Right lobe of liver (tissue), 6 donors: ENCODE results near the gene ANTXR1. TPM values are rescaled to one million over a fixed set of nuclear protein-coding genes. Genes with fewer than 3 reads are reported as not detected.

Experiments used
- ATAC-seq, 4 donors: fragments of 200-7000 bp; cut with Tn5 transposase; one replicate each; pipeline ENCODE4 v1.9.1; 2020; ENCODE audit warnings: mild to moderate bottlenecking in 4 of 4, moderate library complexity in 4 of 4
- DNase-seq, 3 donors: peaks; one replicate each; pipeline ENCODE4 v3.0.0-alpha.2; 2020
- H3K27ac ChIP-seq, 3 donors: fragments of 200-600 bp; one replicate each; pipeline ENCODE4 v1.8.0; 2022
- H3K27me3 ChIP-seq, 2 donors: fragments of 200-600 bp; one replicate each; pipeline ENCODE4 v1.8.0; 2022
- H3K36me3 ChIP-seq, 4 donors: fragments of 200-600 bp; sonication (generic) in 1 of 4; one replicate each; pipeline versions ENCODE4 v1.5.1 to v1.8.0; 2017 to 2022; ENCODE audit warnings: control low read depth in 1 of 4
- H3K4me1 ChIP-seq, 4 donors: fragments of 200-600 bp; sonication (generic) in 1 of 4; one replicate each; pipeline versions ENCODE4 v1.5.1 to v1.8.0; 2017 to 2022; ENCODE audit warnings: control low read depth in 1 of 4
- H3K4me3 ChIP-seq, 3 donors: fragments of 200-600 bp; one replicate each; pipeline ENCODE4 v1.8.0; 2022
- H3K9me3 ChIP-seq, 4 donors: fragments of 200-600 bp; sonication (generic) in 1 of 4; one replicate each; pipeline versions ENCODE4 v1.5.1 to v1.8.0; 2017 to 2022; ENCODE audit warnings: control low read depth in 1 of 4
- POLR2A ChIP-seq: fragments of 450-650 bp; IDR thresholded peaks from one replicate; pipeline ENCODE4 v1.6.1; 2017; ENCODE audit warnings: antibody characterized with exemption, mild to moderate bottlenecking
- WGBS: methylation state at CpG from one replicate; pipeline ENCODE4 v1.1.6; 2018; ENCODE audit warnings: low coverage, low lambda C conversion rate; ENCODE audit not compliant: insufficient coverage; ENCODE audit errors: missing lambda C conversion rate; 5-methylcytosine and 5-hydroxymethylcytosine counted together
- intact Hi-C, 2 donors: fragments of 100-400 bp; cut with DNase I; formaldehyde crosslinking; loops; one replicate each; pipeline versions ENCODE4 v1.11.2 to v1.14.1; 2022
- total RNA-seq, 6 experiments: library from RNA; depleted of rRNA in 2 of 6; stranded (reverse); fragments of >200 nt in 2 of 6; fragmentation: NEBNext Ultra II Directional in 3 of 6; extraction: Animal tissue kit (Norgen Biotek cat#: 25700) in 3 of 6; gene quantifications; one replicate each; pipeline versions ENCODE4 v1.1.0 to v1.2.4, GENCODE V29; 2016 to 2023
- TF ChIP-seq, protein P1 (sequence below), 4 donors: fragments of 200-600 bp in 3 of 4; fragments of 450-650 bp in 1 of 4; IDR thresholded peaks; one replicate each; pipeline versions ENCODE4 v1.5.1 to v1.8.0; 2016 to 2022; ENCODE audit warnings: antibody characterized with exemption in 4 of 4, mild to moderate bottlenecking in 2 of 4
- donor health status: DM: no; HTN: yes; CAD: no.
- donor health status: DM: no; HTN: no; CAD: no.
- donor health status: DM: no; HTN: no; CAD: no.
- donor health status: DM: no; HTN: yes; CAD: no.
- donor health status: DM: no; HTN: yes; CAD: no.

Gene ANTXR1
- total RNA-seq, 6 experiments from 2014 or later = 1.1 to 4.1 (median 2.9) TPM

- no peak for TF ChIP-seq POLR2A
- TF ChIP-seq, protein P1, sequence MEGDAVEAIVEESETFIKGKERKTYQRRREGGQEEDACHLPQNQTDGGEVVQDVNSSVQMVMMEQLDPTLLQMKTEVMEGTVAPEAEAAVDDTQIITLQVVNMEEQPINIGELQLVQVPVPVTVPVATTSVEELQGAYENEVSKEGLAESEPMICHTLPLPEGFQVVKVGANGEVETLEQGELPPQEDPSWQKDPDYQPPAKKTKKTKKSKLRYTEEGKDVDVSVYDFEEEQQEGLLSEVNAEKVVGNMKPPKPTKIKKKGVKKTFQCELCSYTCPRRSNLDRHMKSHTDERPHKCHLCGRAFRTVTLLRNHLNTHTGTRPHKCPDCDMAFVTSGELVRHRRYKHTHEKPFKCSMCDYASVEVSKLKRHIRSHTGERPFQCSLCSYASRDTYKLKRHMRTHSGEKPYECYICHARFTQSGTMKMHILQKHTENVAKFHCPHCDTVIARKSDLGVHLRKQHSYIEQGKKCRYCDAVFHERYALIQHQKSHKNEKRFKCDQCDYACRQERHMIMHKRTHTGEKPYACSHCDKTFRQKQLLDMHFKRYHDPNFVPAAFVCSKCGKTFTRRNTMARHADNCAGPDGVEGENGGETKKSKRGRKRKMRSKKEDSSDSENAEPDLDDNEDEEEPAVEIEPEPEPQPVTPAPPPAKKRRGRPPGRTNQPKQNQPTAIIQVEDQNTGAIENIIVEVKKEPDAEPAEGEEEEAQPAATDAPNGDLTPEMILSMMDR (IDR thresholded peaks at IDR 0.05) = no peak
- no peak overlapping the region for H3K27ac ChIP-seq
- intact Hi-C loops = no loop called here
- H3K4me1 ChIP-seq = no peaks in the 10 kb centered on the region
- no peaks in the 10 kb centered on the region for H3K9me3 ChIP-seq
- DNase-seq (no peak), ATAC-seq (no peak)
- H3K36me3 ChIP-seq = no peaks in the 10 kb centered on the region
- H3K4me3 ChIP-seq = no peak overlapping the region
- H3K27me3 ChIP-seq = no peaks in the 10 kb centered on the region
- 51% methylated on average over 7 of the region's 7 CpGs for WGBS
Measured at GRCh38 chr2:69185807-69186206, 172.8 kb downstream of the ANTXR1 start.

- H3K27ac ChIP-seq = no peak overlapping the region
- no peaks in the 10 kb centered on the region for H3K9me3 ChIP-seq
- intact Hi-C loops = no loop called here
- no peaks in the 10 kb centered on the region for H3K4me1 ChIP-seq
- DNase-seq = no peak
- no peak for TF ChIP-seq POLR2A
- TF ChIP-seq, protein P1 (IDR thresholded peaks at IDR 0.05) = no peak
- ATAC-seq = no peak
- H3K36me3 ChIP-seq = no peaks in the 10 kb centered on the region
- WGBS = 55% methylated on average over 1 of the region's 3 CpGs
- H3K4me3 ChIP-seq = no peak overlapping the region
- H3K27me3 ChIP-seq = no peaks in the 10 kb centered on the region
Measured at GRCh38 chr2:69186614-69187013, 173.6 kb downstream of the ANTXR1 start.

DNA sequence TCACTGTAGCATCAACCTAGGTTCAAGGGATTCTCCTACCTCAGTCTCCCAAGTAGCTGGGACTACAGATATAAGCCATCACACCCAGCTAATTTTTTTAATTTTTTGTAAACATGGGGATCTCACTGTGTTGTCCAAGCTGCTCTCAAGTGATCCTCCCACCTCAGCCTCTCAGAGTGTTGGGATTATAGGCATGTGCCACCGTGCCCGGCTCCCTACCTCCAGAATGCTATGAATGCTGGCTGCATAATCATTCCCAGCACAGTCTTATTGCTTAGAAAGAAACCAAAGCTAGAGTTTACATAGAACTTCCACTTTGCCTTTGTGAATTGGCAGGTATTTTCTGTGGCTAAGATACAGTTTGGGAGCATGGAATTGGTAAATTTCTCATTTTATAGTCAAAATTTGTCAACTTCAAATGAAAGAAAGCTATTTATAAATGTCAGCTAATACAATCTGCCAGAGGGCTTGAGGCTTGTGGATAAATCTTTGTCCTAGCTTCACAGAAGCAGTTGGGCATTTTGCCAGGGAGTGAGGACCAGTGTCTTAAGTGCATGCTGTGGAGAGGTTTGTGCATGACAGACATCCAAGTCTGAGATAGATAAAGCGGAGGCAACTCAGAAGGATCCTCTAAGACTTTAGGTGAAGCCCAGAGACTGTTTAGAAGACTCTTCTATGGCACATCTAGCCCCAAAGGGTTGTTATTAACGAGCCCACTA lies 175.4 kb downstream of the ANTXR1 start:
- intact Hi-C loops = no loop called here
- no peak for ATAC-seq
- 100% methylated on average over 1 of the region's 4 CpGs for WGBS
- Histone ChIP-seq H3K36me3 (no peaks in the 10 kb centered on the region), H3K4me3 (no peak overlapping the region), H3K9me3 (no peaks in the 10 kb centered on the region), H3K4me1 (no peaks in the 10 kb centered on the region), H3K27me3 (no peaks in the 10 kb centered on the region), H3K27ac (no peak overlapping the region)
- no peak for DNase-seq
- TF ChIP-seq, protein P1 (IDR thresholded peaks at IDR 0.05) = no peak
- TF ChIP-seq POLR2A = no peak

- no peak for ATAC-seq
- Histone ChIP-seq H3K27me3 (no peaks in the 10 kb centered on the region), H3K27ac (no peak overlapping the region)
Measured at GRCh38 chr2:69190743-69191404, 177.9 kb downstream of the ANTXR1 start.

More at GRCh38 chr2:69190743-69191404, 177.9 kb downstream of the ANTXR1 start:
- intact Hi-C loops = no loop called here
- H3K36me3 ChIP-seq = no peaks in the 10 kb centered on the region
- H3K4me1 ChIP-seq = no peaks in the 10 kb centered on the region
- no peak overlapping the region for H3K4me3 ChIP-seq
- DNase-seq = no peak
- H3K9me3 ChIP-seq = no peaks in the 10 kb centered on the region
- TF ChIP-seq, protein P1 (IDR thresholded peaks at IDR 0.05) = no peak
- TF ChIP-seq POLR2A = no peak
- WGBS = 19% methylated on average over 3 of the region's 3 CpGs
